ENCODE measurements around the gene MAPK1IP1L.
"Not testable (repeated sequence)": the region's sequence is repeated elsewhere in the genome, so short reads cannot be mapped to it uniquely, and the experiment has no call there.

The MAPK1IP1L gene

GRCh38 chr14:55051423-55052268 lies at the start of gene MAPK1IP1L:
MAPK1IP1L (plus strand) TSS chr14:55051647; CDS start chr14:55061684, 10,037 bp downstream.
- peaks cover 7% of the 10 kb centered on the region for H3K4me1 ChIP-seq (ENCODE audit: control insufficient read depth, insufficient read depth, low read length)
- peak within 1 kb of the TSS; percentile 99 for H3K9ac ChIP-seq (ENCODE audit: low read depth, low read length)
- peaks cover 3% of the 10 kb centered on the region for H3K36me3 ChIP-seq (ENCODE audit: control insufficient read depth, insufficient read depth, low read length)
- no peaks in the 10 kb centered on the region for H3K27me3 ChIP-seq (ENCODE audit: control insufficient read depth, insufficient read depth, low read length)
- H3K9me3 ChIP-seq (ENCODE audit: control insufficient read depth, insufficient read depth, low read length) = no peaks in the 10 kb centered on the region
- peak within 1 kb of the TSS; percentile 99 for H3K4me3 ChIP-seq (ENCODE audit: low read depth, low read length)

GRCh38 chr14:55005071-55005470 lies 46.4 kb upstream of the MAPK1IP1L start:
- no peaks in the 10 kb centered on the region for H3K4me1 ChIP-seq (ENCODE audit: control insufficient read depth, insufficient read depth, low read length)
- no peak overlapping the region for H3K4me3 ChIP-seq (ENCODE audit: low read depth, low read length)
- H3K9ac ChIP-seq (ENCODE audit: low read depth, low read length) = no peak overlapping the region
- H3K27me3 ChIP-seq (ENCODE audit: control insufficient read depth, insufficient read depth, low read length) = no peaks in the 10 kb centered on the region
- H3K9me3 ChIP-seq (ENCODE audit: control insufficient read depth, insufficient read depth, low read length) = no peaks in the 10 kb centered on the region
- H3K36me3 ChIP-seq (ENCODE audit: control insufficient read depth, insufficient read depth, low read length) = peaks cover 38% of the 10 kb centered on the region

GRCh38 chr14:55015006-55015405 lies 36.4 kb upstream of the MAPK1IP1L start:
- Histone ChIP-seq H3K4me3 (ENCODE audit: low read depth, low read length) (no peak overlapping the region), H3K9me3 (ENCODE audit: control insufficient read depth, insufficient read depth, low read length) (no peaks in the 10 kb centered on the region), H3K9ac (ENCODE audit: low read depth, low read length) (no peak overlapping the region), H3K27me3 (ENCODE audit: control insufficient read depth, insufficient read depth, low read length) (no peaks in the 10 kb centered on the region), H3K4me1 (ENCODE audit: control insufficient read depth, insufficient read depth, low read length) (no peaks in the 10 kb centered on the region), H3K36me3 (ENCODE audit: control insufficient read depth, insufficient read depth, low read length) (peaks cover 17% of the 10 kb centered on the region)

- H3K27me3 ChIP-seq (ENCODE audit: control insufficient read depth, insufficient read depth, low read length) = no peaks in the 10 kb centered on the region
- no peak overlapping the region for H3K4me3 ChIP-seq (ENCODE audit: low read depth, low read length)
- H3K9ac ChIP-seq (ENCODE audit: low read depth, low read length) = no peak overlapping the region
- no peaks in the 10 kb centered on the region for H3K9me3 ChIP-seq (ENCODE audit: control insufficient read depth, insufficient read depth, low read length)
- peaks cover under 1% of the 10 kb centered on the region for H3K36me3 ChIP-seq (ENCODE audit: control insufficient read depth, insufficient read depth, low read length)
- H3K4me1 ChIP-seq (ENCODE audit: control insufficient read depth, insufficient read depth, low read length) = peaks cover 7% of the 10 kb centered on the region
These were observed 31.4 kb upstream of the MAPK1IP1L start for GRCh38 chr14:55019968-55020554.

GRCh38 chr14:55024365-55024764 lies 27.1 kb upstream of the MAPK1IP1L start:
- H3K9ac ChIP-seq (ENCODE audit: low read depth, low read length) = peak overlapping the region; percentile 9
- H3K9me3 ChIP-seq (ENCODE audit: control insufficient read depth, insufficient read depth, low read length); H3K27me3 ChIP-seq (ENCODE audit: control insufficient read depth, insufficient read depth, low read length); H3K36me3 ChIP-seq (ENCODE audit: control insufficient read depth, insufficient read depth, low read length): not testable (repeated sequence)
- H3K4me1 ChIP-seq (ENCODE audit: control insufficient read depth, insufficient read depth, low read length) = peaks cover 12% of the 10 kb centered on the region
- peak overlapping the region; percentile 9 for H3K4me3 ChIP-seq (ENCODE audit: low read depth, low read length)

GRCh38 chr14:55025948-55026347 lies 25.5 kb upstream of the MAPK1IP1L start:
- H3K36me3 ChIP-seq (ENCODE audit: control insufficient read depth, insufficient read depth, low read length) = no peaks in the 10 kb centered on the region
- H3K9me3 ChIP-seq (ENCODE audit: control insufficient read depth, insufficient read depth, low read length) = no peaks in the 10 kb centered on the region
- H3K4me3 ChIP-seq (ENCODE audit: low read depth, low read length) = peak overlapping the region; percentile 95
- H3K4me1 ChIP-seq (ENCODE audit: control insufficient read depth, insufficient read depth, low read length) = peaks cover 12% of the 10 kb centered on the region
- H3K9ac ChIP-seq (ENCODE audit: low read depth, low read length) = peak overlapping the region; percentile 93
- no peaks in the 10 kb centered on the region for H3K27me3 ChIP-seq (ENCODE audit: control insufficient read depth, insufficient read depth, low read length)

- Histone ChIP-seq H3K4me1 (ENCODE audit: control insufficient read depth, insufficient read depth, low read length) (peaks cover 16% of the 10 kb centered on the region), H3K36me3 (ENCODE audit: control insufficient read depth, insufficient read depth, low read length) (no peaks in the 10 kb centered on the region), H3K27me3 (ENCODE audit: control insufficient read depth, insufficient read depth, low read length) (no peaks in the 10 kb centered on the region), H3K4me3 (ENCODE audit: low read depth, low read length) (peak overlapping the region; percentile 95), H3K9me3 (ENCODE audit: control insufficient read depth, insufficient read depth, low read length) (no peaks in the 10 kb centered on the region), H3K9ac (ENCODE audit: low read depth, low read length) (peak overlapping the region; percentile 93)
These were observed 25.0 kb upstream of the MAPK1IP1L start for GRCh38 chr14:55026441-55026792.

GRCh38 chr14:55026793-55027561 lies 24.5 kb upstream of the MAPK1IP1L start, which contains the start of the genes SOCS4 and WDHD1:
SOCS4 (plus strand) TSS chr14:55027236; CDS start chr14:55043042, 15,806 bp downstream.
WDHD1 (minus strand) TSS chr14:55027099; CDS start chr14:55026787, 312 bp downstream.
- Histone ChIP-seq H3K4me3 (ENCODE audit: low read depth, low read length) (peak within 1 kb of the TSS; percentile 95), H3K9me3 (ENCODE audit: control insufficient read depth, insufficient read depth, low read length) (no peaks in the 10 kb centered on the region), H3K9ac (ENCODE audit: low read depth, low read length) (peak within 1 kb of the TSS; percentile 93), H3K27me3 (ENCODE audit: control insufficient read depth, insufficient read depth, low read length) (no peaks in the 10 kb centered on the region), H3K36me3 (ENCODE audit: control insufficient read depth, insufficient read depth, low read length) (no peaks in the 10 kb centered on the region), H3K4me1 (ENCODE audit: control insufficient read depth, insufficient read depth, low read length) (peaks cover 16% of the 10 kb centered on the region)

GRCh38 chr14:55028066-55028465 lies 23.4 kb upstream of the MAPK1IP1L start:
- H3K27me3 ChIP-seq (ENCODE audit: control insufficient read depth, insufficient read depth, low read length) = no peaks in the 10 kb centered on the region
- H3K9ac ChIP-seq (ENCODE audit: low read depth, low read length) = peak overlapping the region; percentile 80
- H3K4me3 ChIP-seq (ENCODE audit: low read depth, low read length) = peak overlapping the region; percentile 95
- H3K36me3 ChIP-seq (ENCODE audit: control insufficient read depth, insufficient read depth, low read length) = no peaks in the 10 kb centered on the region
- peaks cover 14% of the 10 kb centered on the region for H3K4me1 ChIP-seq (ENCODE audit: control insufficient read depth, insufficient read depth, low read length)
- H3K9me3 ChIP-seq (ENCODE audit: control insufficient read depth, insufficient read depth, low read length) = no peaks in the 10 kb centered on the region

- Histone ChIP-seq H3K4me1 (ENCODE audit: control insufficient read depth, insufficient read depth, low read length) (peaks cover 10% of the 10 kb centered on the region), H3K36me3 (ENCODE audit: control insufficient read depth, insufficient read depth, low read length) (no peaks in the 10 kb centered on the region), H3K9me3 (ENCODE audit: control insufficient read depth, insufficient read depth, low read length) (no peaks in the 10 kb centered on the region), H3K27me3 (ENCODE audit: control insufficient read depth, insufficient read depth, low read length) (no peaks in the 10 kb centered on the region), H3K4me3 (ENCODE audit: low read depth, low read length) (peak overlapping the region; percentile 95), H3K9ac (ENCODE audit: low read depth, low read length) (no peak overlapping the region)
These were observed 23.0 kb upstream of the MAPK1IP1L start for GRCh38 chr14:55028476-55028875.

GRCh38 chr14:55031190-55031589 lies 20.3 kb upstream of the MAPK1IP1L start:
- Histone ChIP-seq H3K9ac (ENCODE audit: low read depth, low read length) (peak overlapping the region; percentile 26), H3K27me3 (ENCODE audit: control insufficient read depth, insufficient read depth, low read length) (no peaks in the 10 kb centered on the region), H3K4me3 (ENCODE audit: low read depth, low read length) (peak overlapping the region; percentile 1), H3K36me3 (ENCODE audit: control insufficient read depth, insufficient read depth, low read length) (no peaks in the 10 kb centered on the region), H3K4me1 (ENCODE audit: control insufficient read depth, insufficient read depth, low read length) (peaks cover 8% of the 10 kb centered on the region), H3K9me3 (ENCODE audit: control insufficient read depth, insufficient read depth, low read length) (no peaks in the 10 kb centered on the region)

All from iPS-15b (cell line).